ENCODE data around the gene KRTAP5-6. TPM values are rescaled to one million over a fixed set of nuclear protein-coding genes. Genes with fewer than 3 reads are reported as not detected.

The KRTAP5-6 gene
- polyA plus RNA-seq, 1 donor (not counting 4 experiments of a cell fraction or from before 2014, with no cell fraction given): not detected

- Histone ChIP-seq H3K4me3 (ENCODE audit: control insufficient read depth in 2 of 3, extremely low read depth in 1 of 3, insufficient read depth in 2 of 3, low read depth in 1 of 3, low read length in 3 of 3) (no peak overlapping the region), H3K79me2 (ENCODE audit: control insufficient read depth, insufficient read depth, low read length) (no peaks in the 10 kb centered on the region), H3K9ac (ENCODE audit: control insufficient read depth, extremely low read depth, insufficient read depth, low read length) (no peak overlapping the region), H3K36me3 (ENCODE audit: control insufficient read depth in 2 of 2, extremely low read depth in 1 of 2, insufficient read depth in 2 of 2, low read length in 2 of 2) (no peaks in the 10 kb centered on the region), H3K9me1 (ENCODE audit: control insufficient read depth, extremely low read depth, insufficient read depth, low read length) (no peaks in the 10 kb centered on the region), H3K9me3 (ENCODE audit: control insufficient read depth, low read depth, low read length) (no peaks in the 10 kb centered on the region), H3K4me1 (ENCODE audit: control insufficient read depth, extremely low read depth, insufficient read depth, low read length) (no peaks in the 10 kb centered on the region), H3K27ac (ENCODE audit: control insufficient read depth, insufficient read depth, low read length) (no peak overlapping the region), H2AFZ (ENCODE audit: control insufficient read depth, low read length) (no peak overlapping the region), H3K27me3 (ENCODE audit: control insufficient read depth, extremely low read depth, insufficient read depth, low read length) (peaks cover 42% of the 10 kb centered on the region), H3K4me2 (ENCODE audit: control insufficient read depth, extremely low read depth, insufficient read depth, low read depth, low read length) (no peak overlapping the region), H4K20me1 (ENCODE audit: control insufficient read depth, extremely low read depth, insufficient read depth, low read length) (no peaks in the 10 kb centered on the region)
- FAIRE-seq (no peak), DNase-seq (ENCODE audit: low read depth, low spot score) (no peak)
- dilution Hi-C loops (cut with MboI; ENCODE audit: extremely low pct_ligation_motif_present, low sequenced_read_pairs): no loop called here
- TF ChIP-seq CTCF (optimal IDR thresholded peaks at IDR 0.05 in 1 of 3, IDR thresholded peaks at IDR 0.05 in 1 of 3, conservative IDR thresholded peaks at IDR 0.05 in 1 of 3; ENCODE audit: extremely low read depth in 1 of 3, insufficient read depth in 2 of 3, low read length in 3 of 3) (no peak), EZH2 (IDR thresholded peaks at IDR 0.05; ENCODE audit: low read length) (no peak)
These were observed 25.3 kb upstream of the KRTAP5-6 start for GRCh38 chr11:1671658-1672057.

GRCh38 chr11:1672613-1673350 lies 24.2 kb upstream of the KRTAP5-6 start:
- Histone ChIP-seq H3K79me2 (ENCODE audit: control insufficient read depth, insufficient read depth, low read length) (no peaks in the 10 kb centered on the region), H4K20me1 (ENCODE audit: control insufficient read depth, extremely low read depth, insufficient read depth, low read length) (no peaks in the 10 kb centered on the region), H3K27ac (ENCODE audit: control insufficient read depth, insufficient read depth, low read length) (no peak overlapping the region), H3K4me3 (ENCODE audit: control insufficient read depth in 2 of 3, extremely low read depth in 1 of 3, insufficient read depth in 2 of 3, low read depth in 1 of 3, low read length in 3 of 3) (no peak overlapping the region), H3K4me2 (ENCODE audit: control insufficient read depth, extremely low read depth, insufficient read depth, low read depth, low read length) (no peak overlapping the region), H2AFZ (ENCODE audit: control insufficient read depth, low read length) (no peak overlapping the region), H3K9me1 (ENCODE audit: control insufficient read depth, extremely low read depth, insufficient read depth, low read length) (no peaks in the 10 kb centered on the region), H3K9me3 (ENCODE audit: control insufficient read depth, low read depth, low read length) (no peaks in the 10 kb centered on the region), H3K36me3 (ENCODE audit: control insufficient read depth in 2 of 2, extremely low read depth in 1 of 2, insufficient read depth in 2 of 2, low read length in 2 of 2) (no peaks in the 10 kb centered on the region), H3K4me1 (ENCODE audit: control insufficient read depth, extremely low read depth, insufficient read depth, low read length) (no peaks in the 10 kb centered on the region), H3K9ac (ENCODE audit: control insufficient read depth, extremely low read depth, insufficient read depth, low read length) (no peak overlapping the region), H3K27me3 (ENCODE audit: control insufficient read depth, extremely low read depth, insufficient read depth, low read length) (peaks cover 38% of the 10 kb centered on the region)
- dilution Hi-C loops (cut with MboI; ENCODE audit: extremely low pct_ligation_motif_present, low sequenced_read_pairs): no loop called here
- TF ChIP-seq EZH2 (IDR thresholded peaks at IDR 0.05; ENCODE audit: low read length) (no peak), CTCF (optimal IDR thresholded peaks at IDR 0.05 in 1 of 3, IDR thresholded peaks at IDR 0.05 in 1 of 3, conservative IDR thresholded peaks at IDR 0.05 in 1 of 3; ENCODE audit: extremely low read depth in 1 of 3, insufficient read depth in 2 of 3, low read length in 3 of 3) (no peak)
- FAIRE-seq: no peak
- DNase-seq (ENCODE audit: low read depth, low spot score): no peak
